ENCODE measurements around the gene SPTLC3. TPM values are rescaled to one million over a fixed set of nuclear protein-coding genes. Genes with fewer than 3 reads are reported as not detected.

Gene SPTLC3
- 1 to 10 TPM; 1.1 to 1.2 TPM for total RNA-seq

GRCh38 chr20:13008761-13009681, at the start of gene SPTLC3:
Gene SPTLC3, plus strand, starts transcription at chr20:13008972. Its CDS starts 296 bp downstream, at chr20:13009268.
- Mint-ChIP-seq H3K4me3 (peak within 1 kb of the TSS; percentile 42), H3K27me3 (peaks cover 2% of the 10 kb centered on the region), H3K4me1 (peaks cover 28% of the 10 kb centered on the region), H3K9me3 (no peaks in the 10 kb centered on the region), H3K36me3 (ENCODE audit: low read depth) (no peaks in the 10 kb centered on the region), H3K27ac (peak within 1 kb of the TSS; percentile 78)
- POLR2A ChIA-PET: no interaction called here
- no peak for DNase-seq
- CTCF ChIA-PET: no interaction called here

GRCh38 chr20:12961725-12962124, 47.0 kb upstream of the SPTLC3 start:
- ChIA-PET POLR2A (no interaction called here), CTCF (no interaction called here)
- H3K4me1 Mint-ChIP-seq: peaks cover 11% of the 10 kb centered on the region
- H3K36me3 Mint-ChIP-seq (ENCODE audit: low read depth): no peaks in the 10 kb centered on the region
- no peak overlapping the region for H3K4me3 Mint-ChIP-seq
- no peak for DNase-seq
- H3K27ac Mint-ChIP-seq: no peak overlapping the region
- no peaks in the 10 kb centered on the region for H3K9me3 Mint-ChIP-seq
- peaks cover 1% of the 10 kb centered on the region for H3K27me3 Mint-ChIP-seq

- no peak for DNase-seq
- no peaks in the 10 kb centered on the region for H3K36me3 Mint-ChIP-seq (ENCODE audit: low read depth)
- no peak overlapping the region for H3K27ac Mint-ChIP-seq
- peaks cover 1% of the 10 kb centered on the region for H3K27me3 Mint-ChIP-seq
- H3K4me1 Mint-ChIP-seq: peaks cover 11% of the 10 kb centered on the region
- H3K9me3 Mint-ChIP-seq: no peaks in the 10 kb centered on the region
- ChIA-PET CTCF (no interaction called here), POLR2A (no interaction called here)
- H3K4me3 Mint-ChIP-seq: no peak overlapping the region
Observed at GRCh38 chr20:12962895-12963294, 45.9 kb upstream of the SPTLC3 start.

- Mint-ChIP-seq H3K27me3 (peaks cover 1% of the 10 kb centered on the region), H3K9me3 (no peaks in the 10 kb centered on the region), H3K4me3 (no peak overlapping the region), H3K27ac (no peak overlapping the region), H3K36me3 (ENCODE audit: low read depth) (no peaks in the 10 kb centered on the region), H3K4me1 (peaks cover 16% of the 10 kb centered on the region)
- POLR2A ChIA-PET: interaction anchor here (0.6 kb wide), 1 partner anchor 1442 kb away, joined by 7 read pairs; no protein-coding TSS in a partner anchor
- CTCF ChIA-PET: no interaction called here
- DNase-seq: no peak
Observed at GRCh38 chr20:12963416-12963815, 45.4 kb upstream of the SPTLC3 start.

- ChIA-PET CTCF (interaction anchor here (1.5 kb wide), 1 partner anchor 28 kb away, joined by 3 read pairs; no protein-coding TSS in a partner anchor), POLR2A (no interaction called here)
- no peak overlapping the region for H3K4me3 Mint-ChIP-seq
- no peak for DNase-seq
- H3K9me3 Mint-ChIP-seq: no peaks in the 10 kb centered on the region
- H3K27ac Mint-ChIP-seq: no peak overlapping the region
- H3K4me1 Mint-ChIP-seq: peaks cover 18% of the 10 kb centered on the region
- H3K27me3 Mint-ChIP-seq: no peaks in the 10 kb centered on the region
- no peaks in the 10 kb centered on the region for H3K36me3 Mint-ChIP-seq (ENCODE audit: low read depth)
Observed at GRCh38 chr20:12965212-12965869, 43.4 kb upstream of the SPTLC3 start.

GRCh38 chr20:12965870-12966251, 42.9 kb upstream of the SPTLC3 start:
- CTCF ChIA-PET: no interaction called here
- Mint-ChIP-seq H3K36me3 (ENCODE audit: low read depth) (no peaks in the 10 kb centered on the region), H3K4me1 (peaks cover 18% of the 10 kb centered on the region), H3K4me3 (no peak overlapping the region), H3K27me3 (no peaks in the 10 kb centered on the region), H3K9me3 (no peaks in the 10 kb centered on the region), H3K27ac (no peak overlapping the region)
- POLR2A ChIA-PET: no interaction called here
- DNase-seq: peak; percentile 7

GRCh38 chr20:12966468-12967085, 42.2 kb upstream of the SPTLC3 start:
- DNase-seq: no peak
- Mint-ChIP-seq H3K36me3 (ENCODE audit: low read depth) (no peaks in the 10 kb centered on the region), H3K27ac (no peak overlapping the region), H3K27me3 (no peaks in the 10 kb centered on the region), H3K4me3 (no peak overlapping the region), H3K9me3 (no peaks in the 10 kb centered on the region), H3K4me1 (peaks cover 18% of the 10 kb centered on the region)
- ChIA-PET CTCF (no interaction called here), POLR2A (no interaction called here)

- ChIA-PET POLR2A (no interaction called here), CTCF (no interaction called here)
- no peaks in the 10 kb centered on the region for H3K27me3 Mint-ChIP-seq
- no peak for DNase-seq
- no peaks in the 10 kb centered on the region for H3K9me3 Mint-ChIP-seq
- no peaks in the 10 kb centered on the region for H3K36me3 Mint-ChIP-seq (ENCODE audit: low read depth)
- no peak overlapping the region for H3K4me3 Mint-ChIP-seq
- H3K27ac Mint-ChIP-seq: no peak overlapping the region
- peaks cover 18% of the 10 kb centered on the region for H3K4me1 Mint-ChIP-seq
Observed at GRCh38 chr20:12967932-12968331, 40.8 kb upstream of the SPTLC3 start.

- no peak for DNase-seq
- Mint-ChIP-seq H3K9me3 (no peaks in the 10 kb centered on the region), H3K4me3 (no peak overlapping the region), H3K27me3 (peaks cover 3% of the 10 kb centered on the region), H3K27ac (no peak overlapping the region), H3K36me3 (ENCODE audit: low read depth) (no peaks in the 10 kb centered on the region), H3K4me1 (peaks cover 18% of the 10 kb centered on the region)
- ChIA-PET CTCF (no interaction called here), POLR2A (no interaction called here)
Observed at GRCh38 chr20:12968472-12968871, 40.3 kb upstream of the SPTLC3 start.

- POLR2A ChIA-PET: no interaction called here
- Mint-ChIP-seq H3K4me3 (no peak overlapping the region), H3K9me3 (no peaks in the 10 kb centered on the region), H3K27ac (no peak overlapping the region), H3K27me3 (peaks cover 3% of the 10 kb centered on the region), H3K4me1 (peaks cover 18% of the 10 kb centered on the region), H3K36me3 (ENCODE audit: low read depth) (no peaks in the 10 kb centered on the region)
- no peak for DNase-seq
- CTCF ChIA-PET: no interaction called here
Observed at GRCh38 chr20:12969071-12969669, 39.6 kb upstream of the SPTLC3 start.

- peak; percentile 10 for DNase-seq
- CTCF ChIA-PET: no interaction called here
Observed at GRCh38 chr20:12970372-12970821, 38.4 kb upstream of the SPTLC3 start.

GRCh38 chr20:12975833-12976608, 32.8 kb upstream of the SPTLC3 start:
- ChIA-PET POLR2A (no interaction called here), CTCF (no interaction called here)
- Mint-ChIP-seq H3K4me3 (no peak overlapping the region), H3K27ac (no peak overlapping the region), H3K4me1 (no peaks in the 10 kb centered on the region), H3K36me3 (ENCODE audit: low read depth) (no peaks in the 10 kb centered on the region), H3K9me3 (no peaks in the 10 kb centered on the region), H3K27me3 (peaks cover 3% of the 10 kb centered on the region)
- no peak for DNase-seq

More at GRCh38 chr20:12970372-12970821, 38.4 kb upstream of the SPTLC3 start:
- POLR2A ChIA-PET: no interaction called here
- no peak overlapping the region for H3K27ac Mint-ChIP-seq
- peaks cover 15% of the 10 kb centered on the region for H3K4me1 Mint-ChIP-seq
- H3K4me3 Mint-ChIP-seq: no peak overlapping the region
- H3K27me3 Mint-ChIP-seq: peaks cover 3% of the 10 kb centered on the region
- H3K36me3 Mint-ChIP-seq (ENCODE audit: low read depth): no peaks in the 10 kb centered on the region
- no peaks in the 10 kb centered on the region for H3K9me3 Mint-ChIP-seq

All from activated CD4-positive, alpha-beta T cell treated with anti-CD3 and anti-CD28 coated beads, Interleukin-2, amount 10 ng/mL, durations not matched to agents 7 days and 5 days (primary cell).